IMR-90 (cell line): ENCODE results near the gene CSK. TPM values are rescaled to one million over a fixed set of nuclear protein-coding genes. Genes with fewer than 3 reads are reported as not detected.

ENCODE experiments used
- ATAC-seq: fragments of 200-7000 bp; cut with Tn5 transposase; 2 replicates; pipeline ENCODE4 v1.9.1; 2020; ENCODE audit warnings: low read depth, mild to moderate bottlenecking, moderate library complexity
- BruUV-seq: library from RNA; stranded (reverse); fragments of 400-500 nt; replicated peaks from 2 replicates; lab custom pipeline; 2021; lab: Mats Ljungman, UMichigan
- CTCF ChIA-PET: fragments of 300-600 bp; formaldehyde crosslinking; extraction: SDS; loops from one replicate; lab custom pipeline; 2021; ENCODE audit warnings: antibody characterized with exemption; lab: Yijun Ruan, JAX
- POLR2A ChIA-PET: fragments of 300-600 bp; sonication (Branson Sonifier 250); formaldehyde crosslinking; loops from one replicate; lab custom pipeline; 2022; ENCODE audit warnings: antibody characterized with exemption; ENCODE audit not compliant: unreplicated experiment; lab: Charles Lee
- DNase-seq: peaks from one replicate; pipeline ENCODE4 v3.0.0; 2013
- H2AFZ ChIP-seq: replicated peaks from 2 replicates; pipeline ENCODE3; 2013; ENCODE audit warnings: low read length, mild to moderate bottlenecking; ENCODE audit not compliant: poor library complexity
- H2AK5ac ChIP-seq: 2 replicates; pipeline ENCODE4 v1.6.1; 2013; ENCODE audit warnings: low read depth, low read length, inconsistent platforms
- H2AK9ac ChIP-seq: replicated peaks from 2 replicates; pipeline ENCODE3; 2013; ENCODE audit warnings: mild to moderate bottlenecking, low read depth, low read length, moderate library complexity; ENCODE audit not compliant: poor library complexity
- H2BK120ac ChIP-seq: 2 replicates; pipeline ENCODE4 v1.6.1; 2013; ENCODE audit warnings: low read depth, low read length, inconsistent platforms
- H2BK15ac ChIP-seq: 3 replicates; pipeline ENCODE4 v1.6.1; 2013; ENCODE audit warnings: low read depth, low read length, inconsistent platforms
- H2BK20ac ChIP-seq: 2 replicates; pipeline ENCODE4 v1.6.1; 2013; ENCODE audit warnings: low read depth, mild to moderate bottlenecking, inconsistent platforms, low read length, moderate library complexity
- H2BK5ac ChIP-seq: 2 replicates; pipeline ENCODE4 v1.6.1; 2013; ENCODE audit warnings: mild to moderate bottlenecking, low read depth, low read length, inconsistent platforms; ENCODE audit not compliant: poor library complexity, severe bottlenecking
- H3K14ac ChIP-seq: replicated peaks from 2 replicates; pipeline ENCODE4 v1.6.1; 2013; ENCODE audit warnings: low read depth, low read length, inconsistent platforms
- H3K18ac ChIP-seq: 2 replicates; pipeline ENCODE4 v1.6.1; 2013; ENCODE audit warnings: low read depth, low read length, control low read depth
- H3K23ac ChIP-seq: 2 replicates; pipeline ENCODE4 v1.6.1; 2013; ENCODE audit warnings: low read depth, low read length, inconsistent platforms
- H3K27ac ChIP-seq: 2 replicates; pipeline ENCODE4 v1.5.1; 2013; ENCODE audit warnings: mild to moderate bottlenecking, control low read depth, low read length; ENCODE audit not compliant: insufficient read depth
- H3K27me3 ChIP-seq: 2 replicates; pipeline ENCODE4 v1.6.1; 2013; ENCODE audit warnings: low read length; ENCODE audit not compliant: control insufficient read depth, insufficient read depth
- H3K36me3 ChIP-seq: 2 replicates; pipeline ENCODE4 v1.6.1; 2013; ENCODE audit warnings: low read length, mixed read lengths; ENCODE audit not compliant: control insufficient read depth, insufficient read depth
- H3K4ac ChIP-seq: 2 replicates; pipeline ENCODE4 v1.6.1; 2013; ENCODE audit warnings: low read depth, low read length, inconsistent platforms
- H3K4me1 ChIP-seq: 2 replicates; pipeline ENCODE4 v1.6.1; 2013; ENCODE audit warnings: low read length, mixed read lengths; ENCODE audit not compliant: control insufficient read depth, insufficient read depth
- H3K4me2 ChIP-seq: 2 replicates; pipeline ENCODE4 v1.6.1; 2013; ENCODE audit warnings: low read depth, mild to moderate bottlenecking, control low read depth, low read length, moderate library complexity
- H3K4me3 ChIP-seq: 2 replicates; pipeline ENCODE4 v1.5.1; 2013; ENCODE audit warnings: low read depth, mild to moderate bottlenecking, control low read depth, low read length, moderate library complexity; ENCODE audit not compliant: insufficient read depth
- H3K56ac ChIP-seq: 2 replicates; pipeline ENCODE4 v1.6.1; 2013; ENCODE audit warnings: low read length, inconsistent platforms; ENCODE audit not compliant: insufficient read depth; ENCODE audit errors: extremely low read depth
- H3K79me1 ChIP-seq, 2 experiments: 2 replicates each; pipeline ENCODE4 v1.6.1; 2013; ENCODE audit warnings: low read length in 2 of 2, inconsistent platforms in 1 of 2, low read depth in 1 of 2
- H3K9ac ChIP-seq: 2 replicates; pipeline ENCODE4 v1.6.1; 2013; ENCODE audit warnings: low read depth, low read length, control low read depth
- H3K9me1 ChIP-seq: 2 replicates; pipeline ENCODE4 v1.6.1; 2013; ENCODE audit warnings: low read length, inconsistent platforms; ENCODE audit not compliant: insufficient read depth
- H3K9me3 ChIP-seq: 2 replicates; pipeline ENCODE4 v1.6.1; 2013; ENCODE audit warnings: low read length; ENCODE audit not compliant: control insufficient read depth, insufficient read depth
- H4K20me1 ChIP-seq: 2 replicates; pipeline ENCODE4 v1.6.1; 2013; ENCODE audit warnings: low read length, inconsistent platforms; ENCODE audit not compliant: insufficient read depth
- H4K5ac ChIP-seq: 2 replicates; pipeline ENCODE4 v1.6.1; 2013; ENCODE audit warnings: mild to moderate bottlenecking, low read depth, low read length, control low read depth
- H4K8ac ChIP-seq, 2 experiments: 2 replicates each; pipeline ENCODE4 v1.6.1; 2013; ENCODE audit warnings: low read depth in 2 of 2, low read length in 2 of 2, control low read depth in 1 of 2, inconsistent platforms in 1 of 2
- H4K91ac ChIP-seq: 2 replicates; pipeline ENCODE4 v1.6.1; 2013; ENCODE audit warnings: low read depth, low read length, inconsistent platforms; ENCODE audit not compliant: insufficient read depth
- BHLHE40 ChIP-seq: fragments of 150-350 bp; IDR thresholded peaks from 2 replicates; pipeline ENCODE4 v1.6.1; 2016; ENCODE audit warnings: mild to moderate bottlenecking, low read depth, low read length
- CEBPB ChIP-seq: IDR thresholded peaks from 2 replicates; pipeline ENCODE4 v1.6.1; 2012; ENCODE audit warnings: low read depth, low read length, improper control_type of control experiment
- CHD1 ChIP-seq: IDR thresholded peaks from 2 replicates; pipeline ENCODE4 v1.6.1; 2012; ENCODE audit warnings: low read depth, low read length, improper control_type of control experiment
- FOS ChIP-seq: fragments of 150-350 bp; IDR thresholded peaks from 2 replicates; pipeline ENCODE4 v1.6.1; 2016; ENCODE audit warnings: low read depth, low read length
- MAFK ChIP-seq: IDR thresholded peaks from 2 replicates; pipeline ENCODE4 v1.6.1; 2012; ENCODE audit warnings: low read depth, low read length, improper control_type of control experiment
- MAZ ChIP-seq: IDR thresholded peaks from 2 replicates; pipeline ENCODE4 v1.6.1; 2012; ENCODE audit warnings: low read depth, mild to moderate bottlenecking, low read length, improper control_type of control experiment, moderate library complexity, borderline replicate concordance
- MXI1 ChIP-seq: IDR thresholded peaks from 2 replicates; pipeline ENCODE4 v1.6.1; 2012; ENCODE audit warnings: low read depth, mild to moderate bottlenecking, low read length, moderate library complexity, borderline replicate concordance
- NFE2L2 ChIP-seq: fragments of 150-350 bp; IDR thresholded peaks from 2 replicates; pipeline ENCODE4 v1.6.1; 2016; ENCODE audit warnings: low read depth, mild to moderate bottlenecking, low read length
- POLR2A ChIP-seq: IDR thresholded peaks from 2 replicates; pipeline ENCODE4 v1.6.1; 2012; ENCODE audit warnings: mild to moderate bottlenecking, low read depth, low read length
- RAD21 ChIP-seq: IDR thresholded peaks from 2 replicates; pipeline ENCODE4 v1.6.1; 2012; ENCODE audit warnings: low read length, improper control_type of control experiment
- RFX5 ChIP-seq: IDR thresholded peaks from 2 replicates; pipeline ENCODE4 v1.8.0; 2012; ENCODE audit warnings: low read depth, mild to moderate bottlenecking, low read length, moderate library complexity
- WGBS, 2 experiments: methylation state at CpG; one replicate each; pipeline versions ENCODE4 v1.1.5 to v1.1.7; 2013; ENCODE audit warnings: missing lambda C conversion rate in 2 of 2; ENCODE audit not compliant: insufficient read length in 1 of 2; ENCODE audit errors: extremely low coverage in 2 of 2; 5-methylcytosine and 5-hydroxymethylcytosine counted together
- dilution Hi-C: fragments of 300-500 bp; cut with HindIII; formaldehyde crosslinking; loops from one replicate; pipeline ENCODE4 v1.14.3; 2018; ENCODE audit warnings: low sequenced_read_pairs; ENCODE audit not compliant: unreplicated experiment
- in situ Hi-C: fragments of 300-500 bp; cut with MboI; formaldehyde crosslinking; loops from 3 replicates; pipeline ENCODE4 v1.14.3; 2019; ENCODE audit warnings: low sequenced_read_pairs, inconsistent platforms, mixed read lengths
- intact Hi-C: fragments of 100-400 bp; cut with micrococcal nuclease; formaldehyde crosslinking; loops from 2 replicates; pipeline ENCODE4 v1.10.0; 2022
- polyA plus RNA-seq, 3 experiments: library from polyadenylated mRNA; depleted of rRNA; stranded (reverse); fragments of >200 nt; gene quantifications; 2 replicates each; pipeline ENCODE4 v1.2.3, GENCODE V29; 2012; ENCODE audit warnings: low replicate concordance in 1 of 3
- total RNA-seq: library from RNA; depleted of rRNA; stranded (reverse); fragments of >200 nt; gene quantifications from 2 replicates; pipeline ENCODE4 v1.2.3, GENCODE V29; 2012
- TF ChIP-seq, protein P1 (sequence below): fragments of 150-350 bp; IDR thresholded peaks from 2 replicates; pipeline ENCODE4 v1.6.1; 2016; ENCODE audit warnings: low read depth, mild to moderate bottlenecking, low read length, moderate library complexity, borderline replicate concordance

CSK gene
- total and polyA plus RNA-seq, 2 of the 4 experiments (the other 2 are of a cell fraction), result 10.8 to 54.0 TPM

DNA sequence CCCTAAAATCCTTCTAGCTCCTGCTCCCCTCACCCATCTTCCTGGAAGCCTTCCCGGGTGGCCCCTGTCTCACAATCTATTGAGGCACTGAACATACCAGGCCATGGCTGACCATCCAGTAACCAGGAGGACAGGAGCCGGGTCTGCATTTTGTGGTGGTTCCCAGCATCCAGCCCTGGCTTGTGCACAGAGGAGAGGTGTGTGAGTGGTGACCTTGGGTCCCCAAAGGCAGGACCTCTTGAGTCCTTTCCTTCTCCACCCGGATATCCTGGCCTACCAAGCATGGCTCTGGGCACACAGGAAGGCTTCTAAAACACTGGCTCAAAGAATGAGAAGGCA, 7.8 kb downstream of the CSK start:
- H3K9me1 ChIP-seq, result peaks cover 45% of the 10 kb centered on the region
- dilution Hi-C loops (no loop called here), intact Hi-C loops (no loop called here), in situ Hi-C loops (no loop called here)
- ATAC-seq (no peak), DNase-seq (no peak)
- peak overlapping the region; percentile 58 for H3K14ac ChIP-seq
- H3K23ac ChIP-seq, result peak overlapping the region; percentile 41
- H4K5ac ChIP-seq, result no peak overlapping the region
- no peaks in the 10 kb centered on the region for H3K9me3 ChIP-seq
- H2AK5ac ChIP-seq, result peak overlapping the region; percentile 61; the same call in 1 of the 2 replicates
- H3K4me3 ChIP-seq, result no peak overlapping the region
- H2AFZ ChIP-seq, result peak overlapping the region; percentile 39
- peak overlapping the region; percentile 4 for H3K9ac ChIP-seq
- H3K18ac ChIP-seq, result no peak overlapping the region
- H3K56ac ChIP-seq, result no peak overlapping the region
- no peak for TF ChIP-seq FOS
- no peak for TF ChIP-seq POLR2A
- TF ChIP-seq, protein P1, sequence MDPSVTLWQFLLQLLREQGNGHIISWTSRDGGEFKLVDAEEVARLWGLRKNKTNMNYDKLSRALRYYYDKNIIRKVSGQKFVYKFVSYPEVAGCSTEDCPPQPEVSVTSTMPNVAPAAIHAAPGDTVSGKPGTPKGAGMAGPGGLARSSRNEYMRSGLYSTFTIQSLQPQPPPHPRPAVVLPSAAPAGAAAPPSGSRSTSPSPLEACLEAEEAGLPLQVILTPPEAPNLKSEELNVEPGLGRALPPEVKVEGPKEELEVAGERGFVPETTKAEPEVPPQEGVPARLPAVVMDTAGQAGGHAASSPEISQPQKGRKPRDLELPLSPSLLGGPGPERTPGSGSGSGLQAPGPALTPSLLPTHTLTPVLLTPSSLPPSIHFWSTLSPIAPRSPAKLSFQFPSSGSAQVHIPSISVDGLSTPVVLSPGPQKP, result no peak
- TF ChIP-seq CHD1, result no peak
- TF ChIP-seq CEBPB, result no peak
- TF ChIP-seq MAZ, result no peak
- no peak for TF ChIP-seq RAD21
- no peak for TF ChIP-seq RFX5
- TF ChIP-seq BHLHE40, result no peak
- TF ChIP-seq NFE2L2, result no peak
- no peak for TF ChIP-seq MAFK
- no peak for TF ChIP-seq MXI1
- no peaks in the 10 kb centered on the region for H3K27me3 ChIP-seq
- no peak overlapping the region for H2BK120ac ChIP-seq
- peaks cover 2% of the 10 kb centered on the region; the same call in 1 of the 2 replicates for H3K36me3 ChIP-seq
- POLR2A ChIA-PET, result no interaction called here
- no CpG with 5 or more reads among the region's 3 CpGs for WGBS, 2 experiments
- H4K20me1 ChIP-seq, result peaks cover 89% of the 10 kb centered on the region
- H2BK15ac ChIP-seq, result no peak overlapping the region; the same call in 2 of the 3 replicates
- peak overlapping the region; percentile 18 for H3K27ac ChIP-seq
- peak overlapping the region; percentile 30 for H2BK5ac ChIP-seq
- peak overlapping the region; percentile 51 for H3K4ac ChIP-seq
- H2BK20ac ChIP-seq, result no peak overlapping the region
- peak overlapping the region; percentile 6; the same call in 1 of the 2 replicates for H3K4me2 ChIP-seq
- H3K4me1 ChIP-seq, result peaks cover 24% of the 10 kb centered on the region
- peaks cover 19 to 89% of the 10 kb centered on the region in 2 experiments for H3K79me1 ChIP-seq
- CTCF ChIA-PET, result no interaction called here
- H4K91ac ChIP-seq, result 0 out of 2 replicates have a peak overlapping the region, but pooled peaks have one; percentile 13
- peak overlapping the region; percentile 28 to 29; a peak in 1 of 4 replicates for H4K8ac ChIP-seq
- no TSS peak for BruUV-seq
- H2AK9ac ChIP-seq, result peak overlapping the region; percentile 53
